OCI-LY3 (cell line): ENCODE results near the gene RAPGEFL1.

Experiments used
- EZH2phosphoT487 ChIP-seq: fragments of 200-600 bp; shearing (Covaris generic); IDR thresholded peaks from 2 replicates; pipeline ENCODE4 v1.6.1; 2018; ENCODE audit warnings: antibody characterized with exemption, mixed run types, low read depth
- TF ChIP-seq, protein P1 (sequence below): fragments of 200-600, 300-600 bp; sonication (generic); IDR thresholded peaks from 2 replicates; pipeline ENCODE4 v1.5.1; 2014; ENCODE audit warnings: antibody characterized with exemption, low read length, low read depth

DNA sequence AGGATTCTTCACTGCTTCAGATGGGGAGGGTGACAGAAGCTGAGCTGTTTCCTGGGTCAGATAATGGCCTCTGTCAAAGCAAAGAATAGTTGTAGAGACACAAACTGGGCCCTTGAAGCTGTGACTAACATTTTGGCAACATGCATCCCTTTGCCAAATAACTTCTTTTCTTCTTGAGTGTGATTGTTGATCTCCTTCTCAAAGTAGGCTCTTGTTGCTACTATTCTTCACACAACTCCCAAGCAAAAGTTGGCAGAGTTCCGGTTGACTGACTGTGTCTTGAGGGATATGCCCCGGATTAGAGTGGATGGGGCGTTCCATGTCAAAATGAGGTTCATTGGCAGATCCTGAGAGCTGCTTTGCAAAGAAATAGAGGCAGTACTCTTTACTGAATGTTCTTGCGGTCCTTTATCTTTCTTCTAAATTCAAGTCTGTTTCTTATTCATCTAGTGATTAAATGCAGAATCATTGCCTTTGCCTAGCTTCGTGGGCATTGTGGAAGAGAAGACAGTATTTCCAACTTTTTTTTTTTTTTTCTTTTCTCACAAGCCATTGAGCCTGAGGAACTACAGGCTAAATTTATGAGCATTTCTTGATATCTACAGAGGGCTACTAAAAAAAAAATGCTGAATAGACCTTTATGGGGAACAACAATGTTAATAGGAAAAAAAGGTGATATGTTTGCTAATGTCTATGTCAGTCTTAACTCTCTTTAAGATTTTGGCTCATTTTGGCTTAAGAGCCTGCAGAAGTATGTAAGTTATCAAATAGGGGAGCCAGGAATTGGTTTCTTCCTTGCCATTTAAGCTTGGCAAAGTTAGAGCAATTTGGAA lies 47.7 kb downstream of the RAPGEFL1 start:
- TF ChIP-seq, protein P1, sequence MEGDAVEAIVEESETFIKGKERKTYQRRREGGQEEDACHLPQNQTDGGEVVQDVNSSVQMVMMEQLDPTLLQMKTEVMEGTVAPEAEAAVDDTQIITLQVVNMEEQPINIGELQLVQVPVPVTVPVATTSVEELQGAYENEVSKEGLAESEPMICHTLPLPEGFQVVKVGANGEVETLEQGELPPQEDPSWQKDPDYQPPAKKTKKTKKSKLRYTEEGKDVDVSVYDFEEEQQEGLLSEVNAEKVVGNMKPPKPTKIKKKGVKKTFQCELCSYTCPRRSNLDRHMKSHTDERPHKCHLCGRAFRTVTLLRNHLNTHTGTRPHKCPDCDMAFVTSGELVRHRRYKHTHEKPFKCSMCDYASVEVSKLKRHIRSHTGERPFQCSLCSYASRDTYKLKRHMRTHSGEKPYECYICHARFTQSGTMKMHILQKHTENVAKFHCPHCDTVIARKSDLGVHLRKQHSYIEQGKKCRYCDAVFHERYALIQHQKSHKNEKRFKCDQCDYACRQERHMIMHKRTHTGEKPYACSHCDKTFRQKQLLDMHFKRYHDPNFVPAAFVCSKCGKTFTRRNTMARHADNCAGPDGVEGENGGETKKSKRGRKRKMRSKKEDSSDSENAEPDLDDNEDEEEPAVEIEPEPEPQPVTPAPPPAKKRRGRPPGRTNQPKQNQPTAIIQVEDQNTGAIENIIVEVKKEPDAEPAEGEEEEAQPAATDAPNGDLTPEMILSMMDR: no peak
- TF ChIP-seq EZH2phosphoT487: no peak
